ENCODE results near the gene PDXP. TPM values are rescaled to one million over a fixed set of nuclear protein-coding genes. Genes with fewer than 3 reads are reported as not detected.
A peak's percentile ranks its signal among the peaks of the same experiment; 100 is the strongest.
"Not testable (repeated sequence)": the region's sequence is repeated elsewhere in the genome, so short reads cannot be mapped to it uniquely, and the experiment has no call there.

PDXP gene
- total RNA-seq, 1 experiment from 2014 or later: 38.7 TPM

- no peak for DNase-seq (ENCODE audit: low read depth)
Measured at GRCh38 chr22:37672920-37673455, 14.5 kb downstream of the PDXP start.

- DNase-seq (ENCODE audit: low read depth): no peak
Measured at GRCh38 chr22:37674248-37674647, 15.7 kb downstream of the PDXP start.

DNA sequence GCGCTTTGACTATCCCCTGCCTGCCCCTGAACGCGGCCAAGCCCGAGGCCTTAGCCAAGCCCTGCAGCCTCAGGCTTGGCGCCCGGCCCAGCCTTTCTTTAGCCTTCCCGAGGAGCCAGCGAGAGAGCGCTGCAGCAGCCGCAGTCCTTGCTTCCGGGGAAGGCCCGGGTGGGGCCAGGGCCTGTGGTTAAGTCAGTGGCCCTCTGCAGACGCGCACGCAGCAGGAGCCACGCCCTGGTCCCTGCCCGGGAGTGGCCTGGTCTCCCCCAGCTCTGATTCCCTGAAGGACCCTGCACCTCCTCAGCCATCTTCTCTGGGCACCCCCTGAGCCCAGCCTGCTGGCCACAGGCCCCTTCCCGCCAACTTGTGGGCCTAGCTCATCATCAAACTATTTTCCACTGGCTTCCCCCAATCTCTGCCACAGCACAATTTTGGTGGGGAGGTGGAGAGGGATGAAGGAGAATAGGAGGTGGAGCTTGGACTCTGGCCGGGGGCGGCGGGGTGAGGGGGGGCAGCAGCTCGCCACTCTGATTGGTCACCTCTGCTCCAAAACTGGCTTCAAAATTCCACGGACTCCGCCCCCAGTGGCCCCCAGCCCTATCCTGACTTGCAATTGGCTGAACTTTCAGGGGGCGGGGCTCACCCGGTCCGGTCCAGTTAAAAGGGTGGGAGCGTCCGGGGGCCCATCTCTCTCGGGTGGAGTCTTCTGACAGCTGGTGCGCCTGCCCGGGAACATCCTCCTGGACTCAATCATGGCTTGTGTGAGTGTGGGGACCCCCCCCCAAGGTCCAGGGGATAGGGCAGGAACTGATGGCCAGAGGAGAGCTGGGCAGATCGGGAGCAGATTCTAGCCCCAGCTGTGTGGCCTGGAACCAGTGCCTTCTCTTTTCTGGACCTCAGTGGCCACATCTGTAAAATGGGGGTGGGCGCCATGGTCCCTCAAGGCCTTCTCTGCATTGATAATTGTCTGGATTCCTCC is 16.7 kb downstream of the PDXP start, which contains the start of gene LGALS1:
Gene LGALS1, plus strand, starts transcription at position 686 of the 979 bp plus-strand sequence. Its CDS starts 67 bp downstream, at position 753.
- peak; percentile 98 for DNase-seq (ENCODE audit: low read depth)

GRCh38 chr22:37675930-37676735 is 17.6 kb downstream of the PDXP start:
- DNase-seq (ENCODE audit: low read depth): peak; percentile 79

DNA sequence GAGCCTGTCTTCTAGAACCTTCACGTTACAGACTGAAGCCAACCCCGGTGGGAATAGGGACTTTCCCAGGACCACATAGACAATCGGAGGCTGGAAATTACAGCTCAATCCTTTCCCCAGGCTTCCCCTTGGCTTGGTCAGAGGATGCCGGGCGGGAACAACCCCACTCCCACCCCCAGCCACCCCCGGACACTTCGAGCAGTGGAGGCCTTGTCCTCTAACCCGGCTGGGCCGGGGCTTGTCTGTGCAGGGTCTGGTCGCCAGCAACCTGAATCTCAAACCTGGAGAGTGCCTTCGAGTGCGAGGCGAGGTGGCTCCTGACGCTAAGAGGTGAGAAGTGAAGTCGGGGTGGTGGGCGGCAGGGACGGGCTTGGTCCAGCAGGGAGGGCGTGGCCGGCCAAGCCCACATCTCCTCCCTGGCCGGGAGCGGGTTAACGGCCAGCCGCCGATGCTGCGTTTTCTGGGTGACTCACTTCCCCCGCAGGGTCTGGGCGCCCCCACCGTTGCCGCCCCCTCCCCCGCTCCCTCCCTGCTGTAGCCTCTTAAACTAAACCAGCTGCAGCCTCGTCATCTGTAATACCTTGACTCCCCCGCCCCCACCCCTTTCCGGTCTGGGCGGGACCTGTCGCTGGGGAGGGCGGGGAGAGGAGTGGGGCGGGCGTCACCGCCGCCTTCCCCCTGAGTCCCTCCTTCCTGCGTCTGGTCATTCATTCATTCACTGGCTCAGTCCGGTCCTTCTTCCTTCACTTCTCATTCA is 18.4 kb downstream of the PDXP start:
- peak; percentile 96 for DNase-seq (ENCODE audit: low read depth)

DNA sequence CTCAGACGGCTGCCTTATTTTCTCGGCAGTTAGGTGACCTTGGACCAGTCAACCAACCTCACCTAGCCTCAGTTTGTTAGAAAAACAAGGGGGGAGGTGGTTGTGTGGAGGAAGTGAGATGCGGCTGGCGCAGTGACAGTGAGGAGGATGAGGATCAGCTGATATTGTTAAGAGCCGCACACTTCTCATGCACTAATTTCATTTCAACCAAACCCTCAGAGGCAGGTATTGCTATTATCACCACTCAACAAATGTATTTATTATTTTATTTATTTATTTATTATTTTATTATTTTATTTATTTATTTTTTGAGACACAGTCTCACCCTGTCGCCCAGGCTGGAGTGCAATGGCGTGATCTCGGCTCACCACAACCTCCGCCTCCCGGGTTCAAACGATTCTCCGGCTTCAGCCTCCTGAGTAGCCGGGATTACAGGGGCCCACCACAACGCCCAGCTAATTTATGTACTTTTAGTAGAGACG is 19.0 kb downstream of the PDXP start:
- no peak for DNase-seq (ENCODE audit: low read depth)

- DNase-seq (ENCODE audit: low read depth): no peak
Measured at GRCh38 chr22:37678372-37678771, 19.8 kb downstream of the PDXP start.

DNA sequence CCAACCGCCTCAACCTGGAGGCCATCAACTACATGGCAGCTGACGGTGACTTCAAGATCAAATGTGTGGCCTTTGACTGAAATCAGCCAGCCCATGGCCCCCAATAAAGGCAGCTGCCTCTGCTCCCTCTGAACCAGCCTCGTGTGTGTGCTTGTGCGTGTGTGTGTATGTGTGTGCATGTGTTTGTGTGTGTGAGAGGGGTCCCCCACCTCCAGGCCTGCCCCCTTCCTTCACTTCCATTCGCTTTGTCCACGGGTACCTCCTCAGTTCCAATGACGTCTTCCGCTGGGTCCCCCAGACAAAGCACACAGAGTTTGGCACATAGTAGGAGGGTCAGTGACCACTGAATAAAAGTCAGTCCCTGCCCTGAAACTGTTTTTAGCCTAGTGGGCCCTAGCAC is 21.1 kb downstream of the PDXP start:
- no peak for DNase-seq (ENCODE audit: low read depth)

- peak; percentile 23 for DNase-seq (ENCODE audit: low read depth)
Measured at GRCh38 chr22:37680191-37680851, 21.8 kb downstream of the PDXP start.

- DNase-seq (ENCODE audit: low read depth): peak; percentile 45
Measured at GRCh38 chr22:37681001-37681424, 22.5 kb downstream of the PDXP start.

DNA sequence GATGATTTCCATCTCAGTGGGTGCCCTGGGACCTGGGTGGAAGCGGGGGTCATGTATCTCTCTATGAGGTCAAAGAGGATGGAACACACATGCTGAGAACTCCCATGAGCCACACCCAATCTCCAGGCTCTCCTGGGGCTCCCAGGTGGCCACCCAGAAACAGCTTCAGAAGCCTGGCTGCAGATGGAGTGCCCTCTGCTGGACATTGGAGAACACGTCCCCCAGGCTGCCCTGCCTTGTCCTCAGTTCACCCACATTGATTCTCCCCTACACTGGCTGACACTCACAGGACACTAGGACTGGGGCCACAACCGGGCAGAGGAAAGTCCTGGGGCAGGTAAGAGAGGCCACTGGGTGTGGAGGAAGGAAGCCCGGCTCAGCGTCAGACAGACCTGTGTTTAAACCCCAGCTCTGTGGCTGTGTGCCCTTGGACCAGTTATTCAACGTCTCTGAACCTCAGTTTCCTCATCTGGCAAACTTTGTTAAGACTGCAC is 23.1 kb downstream of the PDXP start:
- DNase-seq (ENCODE audit: low read depth): peak; percentile 76

DNA sequence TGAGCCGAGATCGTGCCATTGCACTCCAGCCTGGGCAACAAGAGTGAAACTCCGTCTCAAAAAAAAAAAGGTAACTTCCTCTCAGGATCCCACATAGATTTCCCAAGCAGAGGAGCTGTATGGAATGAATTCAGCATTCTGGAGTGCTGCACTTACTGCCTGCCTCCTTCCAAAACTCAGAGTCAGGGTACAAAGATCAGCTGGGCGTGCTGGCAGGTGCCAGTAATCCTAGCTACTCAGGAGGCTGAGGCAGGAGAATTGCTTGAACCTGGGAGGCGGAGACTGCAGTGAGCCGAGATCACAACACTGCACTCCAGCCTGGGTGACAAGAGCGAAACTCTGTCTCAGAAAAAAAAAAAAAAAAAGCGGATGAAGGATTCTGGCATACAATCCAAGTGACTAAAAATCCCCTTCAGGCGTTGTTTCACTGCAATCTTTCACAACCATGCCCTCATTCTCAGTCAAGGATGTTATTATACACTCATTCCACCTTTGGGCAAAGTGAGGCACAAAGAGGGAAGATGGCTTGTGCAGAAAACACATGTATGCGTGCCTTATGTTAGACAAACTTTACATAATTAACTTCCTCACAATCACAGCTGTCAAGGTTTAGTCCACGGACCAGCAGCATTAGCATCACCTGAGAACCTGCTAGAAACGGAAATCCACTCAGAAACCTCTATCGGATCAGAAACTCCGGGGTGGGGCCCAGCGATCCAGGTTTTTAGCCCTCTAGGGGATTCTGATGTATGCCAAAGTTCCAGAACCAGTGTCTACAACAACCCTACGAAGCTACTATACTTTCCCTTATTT is 26.5 kb downstream of the PDXP start:
- DNase-seq (ENCODE audit: low read depth): no peak

DNA sequence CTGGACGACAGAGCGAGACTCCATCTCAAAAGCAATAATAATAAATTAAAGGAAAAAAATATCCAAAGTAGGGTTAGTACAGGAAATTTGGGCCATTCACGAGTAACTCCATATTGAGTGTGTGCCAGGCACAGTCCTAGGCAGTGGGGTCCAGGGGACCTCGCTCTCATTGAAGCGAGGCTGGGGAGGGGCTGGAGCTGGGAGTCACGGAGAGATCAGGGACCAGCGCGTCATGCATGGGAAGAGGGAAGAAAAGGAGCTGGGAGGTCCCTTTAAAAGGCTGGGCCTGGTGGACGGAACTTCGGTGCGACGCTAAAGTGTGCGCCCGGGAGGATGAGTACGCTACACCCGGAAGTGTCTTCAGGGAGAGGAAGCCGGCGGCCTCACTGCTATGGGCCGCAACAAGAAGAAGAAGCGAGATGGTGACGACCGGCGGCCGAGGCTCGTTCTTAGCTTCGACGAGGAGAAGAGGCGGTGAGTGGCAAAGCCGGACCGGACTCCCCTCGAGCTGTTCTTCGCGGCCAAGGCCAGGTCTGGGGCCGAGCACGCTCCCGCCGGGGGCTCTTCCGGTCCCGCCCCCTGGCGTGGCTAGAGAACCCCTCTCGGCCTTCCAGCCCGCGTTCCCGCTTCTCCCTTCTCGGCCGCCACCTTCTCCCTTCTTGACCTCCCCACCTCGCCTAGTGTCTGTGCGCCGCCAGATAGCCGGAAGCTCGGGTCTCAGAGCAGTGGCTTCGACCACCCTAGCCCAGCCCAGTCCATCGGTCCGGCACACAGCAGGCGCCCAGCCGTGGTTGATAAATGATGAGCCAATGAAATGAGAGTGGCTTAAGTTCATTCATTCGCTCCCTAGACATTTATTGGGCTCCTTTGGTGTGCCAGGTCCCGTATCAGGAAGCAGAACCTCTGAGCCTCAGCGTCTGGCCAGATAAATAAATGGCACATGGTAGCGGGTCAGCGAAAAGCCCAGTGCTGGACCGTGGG is 27.8 kb downstream of the PDXP start, which contains the start of gene NOL12:
Gene NOL12, plus strand, starts transcription at position 342 of the 981 bp plus-strand sequence. Its CDS starts 50 bp downstream, at position 392.
- peak; percentile 82 for DNase-seq (ENCODE audit: low read depth)

GRCh38 chr22:37690407-37690806 is 31.9 kb downstream of the PDXP start:
- DNase-seq (ENCODE audit: low read depth): no peak

GRCh38 chr22:37690901-37691504 is 32.5 kb downstream of the PDXP start:
- DNase-seq (ENCODE audit: low read depth): no peak

- no peak for DNase-seq (ENCODE audit: low read depth)
Measured at GRCh38 chr22:37692627-37693285, 34.2 kb downstream of the PDXP start.

DNA sequence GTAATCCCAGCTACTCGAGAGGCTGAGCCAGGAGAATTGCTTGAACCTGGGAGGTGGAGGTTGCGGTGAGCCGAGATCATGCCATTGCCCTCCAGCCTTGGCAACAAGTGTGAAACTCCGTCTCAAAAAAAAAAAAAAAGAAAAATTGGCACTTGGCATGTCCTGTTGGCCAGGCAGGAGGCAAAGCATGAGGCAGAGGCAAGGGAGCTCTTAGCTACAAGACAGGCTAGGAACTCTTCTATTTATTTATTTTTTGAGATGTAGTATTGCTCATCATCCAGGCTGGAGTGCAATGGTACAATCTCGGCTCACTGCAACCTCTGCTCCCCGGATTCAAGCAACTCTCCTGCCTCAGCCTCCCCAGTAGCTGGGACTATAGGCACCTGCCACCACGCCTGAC is 35.6 kb downstream of the PDXP start:
- not testable (repeated sequence) for DNase-seq (ENCODE audit: low read depth)

All from LHCN-M2 (cell line).